Activated naive CD8-positive, alpha-beta T cell treated with anti-CD3 and anti-CD28 coated beads, Interleukin-2, amount 50 U/mL, for 24 hours (primary cell): ENCODE results near the gene CATSPER4.

Experiments used
- ATAC-seq: fragments of 150-1000 bp; cut with Tn5 transposase; one replicate; pipeline ENCODE4 v1.10.0; 2021
- DNase-seq: peaks from one replicate; pipeline ENCODE4 v3.0.0; 2021
- H3K27ac Mint-ChIP-seq: one replicate; pipeline ENCODE4 v1.8.0; 2021; ENCODE audit warnings: mild to moderate bottlenecking, mixed read lengths
- H3K27me3 Mint-ChIP-seq: one replicate; pipeline ENCODE4 v1.8.0; 2021; ENCODE audit warnings: mixed read lengths
- H3K36me3 Mint-ChIP-seq: one replicate; pipeline ENCODE4 v1.8.0; 2021; ENCODE audit warnings: low read depth, mixed read lengths
- H3K4me1 Mint-ChIP-seq: one replicate; pipeline ENCODE4 v1.8.0; 2021; ENCODE audit warnings: mixed read lengths
- H3K4me3 Mint-ChIP-seq: one replicate; pipeline ENCODE4 v1.8.0; 2021; ENCODE audit warnings: mild to moderate bottlenecking, moderate library complexity, mixed read lengths
- H3K9me3 Mint-ChIP-seq: one replicate; pipeline ENCODE4 v1.8.0; 2021; ENCODE audit warnings: mixed read lengths

The CATSPER4 gene

GRCh38 chr1:26190373-26190987 is at the start of gene CATSPER4:
TSS of gene CATSPER4 (plus strand) at chr1:26190602. CDS start at chr1:26190628, 26 bp downstream.
- Mint-ChIP-seq H3K4me3 (no peak within 1 kb of the TSS), H3K27ac (peak within 1 kb of the TSS; percentile 16)

GRCh38 chr1:26142159-26142558 is 48.2 kb upstream of the CATSPER4 start:
- H3K4me1 Mint-ChIP-seq = peaks cover 6% of the 10 kb centered on the region
- H3K9me3 Mint-ChIP-seq = no peaks in the 10 kb centered on the region
- DNase-seq (no peak), ATAC-seq (no peak)
- H3K27me3 Mint-ChIP-seq = peaks cover 5% of the 10 kb centered on the region
- no peak overlapping the region for H3K4me3 Mint-ChIP-seq
- H3K27ac Mint-ChIP-seq = no peak overlapping the region
- no peaks in the 10 kb centered on the region for H3K36me3 Mint-ChIP-seq

More at GRCh38 chr1:26190373-26190987, at the start of gene CATSPER4:
- ATAC-seq = no peak
- no peaks in the 10 kb centered on the region for H3K36me3 Mint-ChIP-seq
- no peaks in the 10 kb centered on the region for H3K9me3 Mint-ChIP-seq
- H3K4me1 Mint-ChIP-seq = peaks cover 10% of the 10 kb centered on the region
- no peak for DNase-seq
- no peaks in the 10 kb centered on the region for H3K27me3 Mint-ChIP-seq

- H3K9me3 Mint-ChIP-seq = no peaks in the 10 kb centered on the region
- DNase-seq = peak; percentile 77
- peaks cover 7% of the 10 kb centered on the region for H3K27me3 Mint-ChIP-seq
- no peak overlapping the region for H3K27ac Mint-ChIP-seq
- no peaks in the 10 kb centered on the region for H3K4me1 Mint-ChIP-seq
- ATAC-seq = peak; percentile 80
- H3K4me3 Mint-ChIP-seq = no peak overlapping the region
- no peaks in the 10 kb centered on the region for H3K36me3 Mint-ChIP-seq
These were observed 45.1 kb upstream of the CATSPER4 start for GRCh38 chr1:26145041-26145959.

- no peak for DNase-seq
- no peaks in the 10 kb centered on the region for H3K9me3 Mint-ChIP-seq
- no peaks in the 10 kb centered on the region for H3K4me1 Mint-ChIP-seq
- ATAC-seq = no peak
- H3K4me3 Mint-ChIP-seq = no peak overlapping the region
- H3K27ac Mint-ChIP-seq = no peak overlapping the region
- no peaks in the 10 kb centered on the region for H3K36me3 Mint-ChIP-seq
- peaks cover 7% of the 10 kb centered on the region for H3K27me3 Mint-ChIP-seq
These were observed 44.5 kb upstream of the CATSPER4 start for GRCh38 chr1:26145960-26146294.

- no peaks in the 10 kb centered on the region for H3K4me1 Mint-ChIP-seq
- H3K27ac Mint-ChIP-seq = no peak overlapping the region
- no peak overlapping the region for H3K4me3 Mint-ChIP-seq
- peaks cover 9% of the 10 kb centered on the region for H3K27me3 Mint-ChIP-seq
- H3K36me3 Mint-ChIP-seq = no peaks in the 10 kb centered on the region
- no peak for DNase-seq
- ATAC-seq = no peak
- H3K9me3 Mint-ChIP-seq = no peaks in the 10 kb centered on the region
These were observed 41.5 kb upstream of the CATSPER4 start for GRCh38 chr1:26148887-26149286.

GRCh38 chr1:26153966-26154532 is 36.4 kb upstream of the CATSPER4 start:
- Mint-ChIP-seq H3K36me3 (no peaks in the 10 kb centered on the region), H3K4me1 (peaks cover 3% of the 10 kb centered on the region), H3K27me3 (peaks cover 24% of the 10 kb centered on the region), H3K27ac (no peak overlapping the region), H3K9me3 (no peaks in the 10 kb centered on the region), H3K4me3 (no peak overlapping the region)
- ATAC-seq (no peak), DNase-seq (no peak)

GRCh38 chr1:26154750-26155149 is 35.7 kb upstream of the CATSPER4 start:
- peaks cover 30% of the 10 kb centered on the region for H3K27me3 Mint-ChIP-seq
- no peak for DNase-seq
- H3K4me3 Mint-ChIP-seq = no peak overlapping the region
- no peak for ATAC-seq
- no peak overlapping the region for H3K27ac Mint-ChIP-seq
- H3K36me3 Mint-ChIP-seq = no peaks in the 10 kb centered on the region
- peaks cover 3% of the 10 kb centered on the region for H3K4me1 Mint-ChIP-seq
- no peaks in the 10 kb centered on the region for H3K9me3 Mint-ChIP-seq

GRCh38 chr1:26155370-26156284 is 34.8 kb upstream of the CATSPER4 start:
- ATAC-seq (peak; percentile 18), DNase-seq (no peak)
- Mint-ChIP-seq H3K4me3 (no peak overlapping the region), H3K9me3 (no peaks in the 10 kb centered on the region), H3K27me3 (peaks cover 32% of the 10 kb centered on the region), H3K4me1 (peaks cover 3% of the 10 kb centered on the region), H3K27ac (no peak overlapping the region), H3K36me3 (no peaks in the 10 kb centered on the region)

- ATAC-seq (no peak), DNase-seq (no peak)
- peaks cover 3% of the 10 kb centered on the region for H3K4me1 Mint-ChIP-seq
- no peaks in the 10 kb centered on the region for H3K9me3 Mint-ChIP-seq
- H3K27me3 Mint-ChIP-seq = peaks cover 37% of the 10 kb centered on the region
- no peak overlapping the region for H3K27ac Mint-ChIP-seq
- no peak overlapping the region for H3K4me3 Mint-ChIP-seq
- no peaks in the 10 kb centered on the region for H3K36me3 Mint-ChIP-seq
These were observed 33.9 kb upstream of the CATSPER4 start for GRCh38 chr1:26156285-26157038.

- H3K36me3 Mint-ChIP-seq = no peaks in the 10 kb centered on the region
- peaks cover 7% of the 10 kb centered on the region for H3K4me1 Mint-ChIP-seq
These were observed 32.0 kb upstream of the CATSPER4 start for GRCh38 chr1:26158271-26158907.

GRCh38 chr1:26158908-26159742 is 31.3 kb upstream of the CATSPER4 start, which contains the start of gene FAM110D:
TSS of gene FAM110D (plus strand) at chr1:26159079. CDS start at chr1:26161292, 2,213 bp downstream.
- Mint-ChIP-seq H3K4me3 (no peak within 1 kb of the TSS), H3K27ac (no peak within 1 kb of the TSS), H3K4me1 (peaks cover 9% of the 10 kb centered on the region), H3K27me3 (peaks cover 44% of the 10 kb centered on the region), H3K36me3 (no peaks in the 10 kb centered on the region), H3K9me3 (no peaks in the 10 kb centered on the region)
- DNase-seq (no peak), ATAC-seq (no peak)

More at GRCh38 chr1:26158271-26158907, 32.0 kb upstream of the CATSPER4 start:
- ATAC-seq = no peak
- H3K9me3 Mint-ChIP-seq = no peaks in the 10 kb centered on the region
- no peak for DNase-seq
- peaks cover 44% of the 10 kb centered on the region for H3K27me3 Mint-ChIP-seq
- H3K27ac Mint-ChIP-seq = no peak overlapping the region
- no peak overlapping the region for H3K4me3 Mint-ChIP-seq

- no peak overlapping the region for H3K27ac Mint-ChIP-seq
- peaks cover 9% of the 10 kb centered on the region for H3K4me1 Mint-ChIP-seq
- DNase-seq (no peak), ATAC-seq (no peak)
- peaks cover 43% of the 10 kb centered on the region for H3K27me3 Mint-ChIP-seq
- no peaks in the 10 kb centered on the region for H3K36me3 Mint-ChIP-seq
- H3K4me3 Mint-ChIP-seq = no peak overlapping the region
- H3K9me3 Mint-ChIP-seq = no peaks in the 10 kb centered on the region
These were observed 30.7 kb upstream of the CATSPER4 start for GRCh38 chr1:26159743-26160039.
